T1000 (cell line): ENCODE data around the gene WDR27.
"Not testable (repeated sequence)": the region's sequence is repeated elsewhere in the genome, so short reads cannot be mapped to it uniquely, and the experiment has no call there.

Experiments
- DNase-seq: peaks from one replicate; lab custom pipeline; 2025; ENCODE audit warnings: mixed read lengths; lab: John Stamatoyannopoulos, UW

The WDR27 gene

GRCh38 chr6:169479783-169480495 lies 221.9 kb downstream of the WDR27 start:
- DNase-seq = no peak

GRCh38 chr6:169474362-169474761 lies 227.5 kb downstream of the WDR27 start:
- DNase-seq = no peak

- DNase-seq = no peak
These were observed 228.2 kb downstream of the WDR27 start for GRCh38 chr6:169473663-169474062.

GRCh38 chr6:169472786-169473416 lies 228.9 kb downstream of the WDR27 start:
- no peak for DNase-seq

GRCh38 chr6:169470790-169471189 lies 231.0 kb downstream of the WDR27 start:
- no peak for DNase-seq

GRCh38 chr6:169469028-169469427 lies 232.8 kb downstream of the WDR27 start:
- DNase-seq = no peak

GRCh38 chr6:169467755-169468154 lies 234.1 kb downstream of the WDR27 start:
- DNase-seq = not testable (repeated sequence)

GRCh38 chr6:169466256-169466655 lies 235.6 kb downstream of the WDR27 start:
- not testable (repeated sequence) for DNase-seq

GRCh38 chr6:169457762-169458161 lies 244.1 kb downstream of the WDR27 start:
- DNase-seq = no peak

GRCh38 chr6:169456840-169457239 lies 245.0 kb downstream of the WDR27 start:
- DNase-seq = no peak

- DNase-seq = no peak
These were observed 246.4 kb downstream of the WDR27 start for GRCh38 chr6:169455470-169455869.

- no peak for DNase-seq
These were observed 247.0 kb downstream of the WDR27 start for GRCh38 chr6:169454872-169455204.

- no peak for DNase-seq
These were observed 247.5 kb downstream of the WDR27 start for GRCh38 chr6:169454204-169454871.

GRCh38 chr6:169452869-169453620 lies 248.8 kb downstream of the WDR27 start:
- DNase-seq = no peak

- peak; percentile 49 for DNase-seq
These were observed 249.5 kb downstream of the WDR27 start for GRCh38 chr6:169452117-169452868.

GRCh38 chr6:169451065-169451838 lies 250.6 kb downstream of the WDR27 start:
- DNase-seq = no peak

- no peak for DNase-seq
These were observed 251.7 kb downstream of the WDR27 start for GRCh38 chr6:169450097-169450496.

GRCh38 chr6:169449221-169449620 lies 252.6 kb downstream of the WDR27 start:
- DNase-seq = no peak

GRCh38 chr6:169445661-169446581 lies 255.9 kb downstream of the WDR27 start:
- no peak for DNase-seq

- DNase-seq = no peak
These were observed 256.6 kb downstream of the WDR27 start for GRCh38 chr6:169445227-169445626.
